ENCODE data around the gene PLA2G4A.

The PLA2G4A gene

DNA sequence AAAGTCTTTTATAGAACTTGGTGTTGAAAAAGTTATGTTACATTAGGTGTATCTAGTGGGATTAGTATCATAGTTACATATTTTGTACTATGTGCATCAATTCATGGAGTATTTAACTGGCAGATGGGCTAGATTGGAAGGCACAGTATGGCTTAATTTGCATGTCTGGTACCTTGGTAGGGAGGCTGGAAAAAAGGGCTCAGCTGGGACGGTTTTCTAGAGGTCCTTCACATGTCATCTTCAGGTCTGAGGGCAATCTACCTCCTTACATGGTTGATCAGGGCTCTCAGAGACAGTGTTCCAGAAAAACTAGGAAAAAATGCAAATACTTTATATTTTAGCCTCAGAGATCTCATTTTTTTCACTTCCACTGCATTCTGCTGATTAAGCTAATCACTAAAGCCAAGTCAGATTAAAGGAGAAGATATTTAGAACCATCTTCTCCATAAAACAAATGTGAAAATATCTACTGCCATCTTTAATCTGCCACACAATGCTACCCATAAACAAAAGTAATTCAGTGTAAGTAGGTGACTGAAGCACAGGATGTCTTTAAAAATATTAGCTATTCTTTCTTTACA, 209.3 kb downstream of the PLA2G4A start:
- TF ChIP-seq, protein P1, sequence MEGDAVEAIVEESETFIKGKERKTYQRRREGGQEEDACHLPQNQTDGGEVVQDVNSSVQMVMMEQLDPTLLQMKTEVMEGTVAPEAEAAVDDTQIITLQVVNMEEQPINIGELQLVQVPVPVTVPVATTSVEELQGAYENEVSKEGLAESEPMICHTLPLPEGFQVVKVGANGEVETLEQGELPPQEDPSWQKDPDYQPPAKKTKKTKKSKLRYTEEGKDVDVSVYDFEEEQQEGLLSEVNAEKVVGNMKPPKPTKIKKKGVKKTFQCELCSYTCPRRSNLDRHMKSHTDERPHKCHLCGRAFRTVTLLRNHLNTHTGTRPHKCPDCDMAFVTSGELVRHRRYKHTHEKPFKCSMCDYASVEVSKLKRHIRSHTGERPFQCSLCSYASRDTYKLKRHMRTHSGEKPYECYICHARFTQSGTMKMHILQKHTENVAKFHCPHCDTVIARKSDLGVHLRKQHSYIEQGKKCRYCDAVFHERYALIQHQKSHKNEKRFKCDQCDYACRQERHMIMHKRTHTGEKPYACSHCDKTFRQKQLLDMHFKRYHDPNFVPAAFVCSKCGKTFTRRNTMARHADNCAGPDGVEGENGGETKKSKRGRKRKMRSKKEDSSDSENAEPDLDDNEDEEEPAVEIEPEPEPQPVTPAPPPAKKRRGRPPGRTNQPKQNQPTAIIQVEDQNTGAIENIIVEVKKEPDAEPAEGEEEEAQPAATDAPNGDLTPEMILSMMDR (IDR thresholded peaks at IDR 0.05; ENCODE audit: low read length, missing control alignments), result no peak
- DNase-seq (ENCODE audit: low read depth), result no peak
- no peak overlapping the region for H3K4me3 ChIP-seq (replicated peaks; ENCODE audit: low read depth, low read length)
